C4-2B (cell line): ENCODE measurements around the gene PLIN4.

Experiments
- ZFX ChIP-seq: fragments of 450-650 bp; IDR thresholded peaks from 2 replicates; pipeline ENCODE4 v1.6.1; 2017
- TF ChIP-seq, protein P1 (sequence below): fragments of 450-650 bp; conservative IDR thresholded peaks from 2 replicates; pipeline ENCODE4 v1.5.1; 2017; ENCODE audit warnings: mild to moderate bottlenecking

GRCh38 chr19:4499855-4500254 lies 18.4 kb downstream of the PLIN4 start:
- TF ChIP-seq, protein P1, sequence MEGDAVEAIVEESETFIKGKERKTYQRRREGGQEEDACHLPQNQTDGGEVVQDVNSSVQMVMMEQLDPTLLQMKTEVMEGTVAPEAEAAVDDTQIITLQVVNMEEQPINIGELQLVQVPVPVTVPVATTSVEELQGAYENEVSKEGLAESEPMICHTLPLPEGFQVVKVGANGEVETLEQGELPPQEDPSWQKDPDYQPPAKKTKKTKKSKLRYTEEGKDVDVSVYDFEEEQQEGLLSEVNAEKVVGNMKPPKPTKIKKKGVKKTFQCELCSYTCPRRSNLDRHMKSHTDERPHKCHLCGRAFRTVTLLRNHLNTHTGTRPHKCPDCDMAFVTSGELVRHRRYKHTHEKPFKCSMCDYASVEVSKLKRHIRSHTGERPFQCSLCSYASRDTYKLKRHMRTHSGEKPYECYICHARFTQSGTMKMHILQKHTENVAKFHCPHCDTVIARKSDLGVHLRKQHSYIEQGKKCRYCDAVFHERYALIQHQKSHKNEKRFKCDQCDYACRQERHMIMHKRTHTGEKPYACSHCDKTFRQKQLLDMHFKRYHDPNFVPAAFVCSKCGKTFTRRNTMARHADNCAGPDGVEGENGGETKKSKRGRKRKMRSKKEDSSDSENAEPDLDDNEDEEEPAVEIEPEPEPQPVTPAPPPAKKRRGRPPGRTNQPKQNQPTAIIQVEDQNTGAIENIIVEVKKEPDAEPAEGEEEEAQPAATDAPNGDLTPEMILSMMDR: no peak
- no peak for TF ChIP-seq ZFX
